IMR-90 (cell line): Measurements from ENCODE around the gene ZNF750. TPM values are rescaled to one million over a fixed set of nuclear protein-coding genes. Genes with fewer than 3 reads are reported as not detected.

ENCODE experiments used
- ATAC-seq: fragments of 200-7000 bp; cut with Tn5 transposase; 2 replicates; pipeline ENCODE4 v1.9.1; 2020; ENCODE audit warnings: low read depth, mild to moderate bottlenecking, moderate library complexity
- BruUV-seq: library from RNA; stranded (reverse); fragments of 400-500 nt; replicated peaks from 2 replicates; lab custom pipeline; 2021; lab: Mats Ljungman, UMichigan
- CTCF ChIA-PET: fragments of 300-600 bp; formaldehyde crosslinking; extraction: SDS; loops from one replicate; lab custom pipeline; 2021; ENCODE audit warnings: antibody characterized with exemption; lab: Yijun Ruan, JAX
- POLR2A ChIA-PET: fragments of 300-600 bp; sonication (Branson Sonifier 250); formaldehyde crosslinking; loops from one replicate; lab custom pipeline; 2022; ENCODE audit warnings: antibody characterized with exemption; ENCODE audit not compliant: unreplicated experiment; lab: Charles Lee
- DNase-seq: peaks from one replicate; pipeline ENCODE4 v3.0.0; 2013
- H2AFZ ChIP-seq: replicated peaks from 2 replicates; pipeline ENCODE3; 2013; ENCODE audit warnings: low read length, mild to moderate bottlenecking; ENCODE audit not compliant: poor library complexity
- H2AK5ac ChIP-seq: 2 replicates; pipeline ENCODE4 v1.6.1; 2013; ENCODE audit warnings: low read depth, low read length, inconsistent platforms
- H2AK9ac ChIP-seq: replicated peaks from 2 replicates; pipeline ENCODE3; 2013; ENCODE audit warnings: mild to moderate bottlenecking, low read depth, low read length, moderate library complexity; ENCODE audit not compliant: poor library complexity
- H2BK120ac ChIP-seq: 2 replicates; pipeline ENCODE4 v1.6.1; 2013; ENCODE audit warnings: low read depth, low read length, inconsistent platforms
- H2BK15ac ChIP-seq: 3 replicates; pipeline ENCODE4 v1.6.1; 2013; ENCODE audit warnings: low read depth, low read length, inconsistent platforms
- H2BK20ac ChIP-seq: 2 replicates; pipeline ENCODE4 v1.6.1; 2013; ENCODE audit warnings: low read depth, mild to moderate bottlenecking, inconsistent platforms, low read length, moderate library complexity
- H2BK5ac ChIP-seq: 2 replicates; pipeline ENCODE4 v1.6.1; 2013; ENCODE audit warnings: mild to moderate bottlenecking, low read depth, low read length, inconsistent platforms; ENCODE audit not compliant: poor library complexity, severe bottlenecking
- H3K14ac ChIP-seq: replicated peaks from 2 replicates; pipeline ENCODE4 v1.6.1; 2013; ENCODE audit warnings: low read depth, low read length, inconsistent platforms
- H3K18ac ChIP-seq: 2 replicates; pipeline ENCODE4 v1.6.1; 2013; ENCODE audit warnings: low read depth, low read length, control low read depth
- H3K23ac ChIP-seq: 2 replicates; pipeline ENCODE4 v1.6.1; 2013; ENCODE audit warnings: low read depth, low read length, inconsistent platforms
- H3K27ac ChIP-seq: 2 replicates; pipeline ENCODE4 v1.5.1; 2013; ENCODE audit warnings: mild to moderate bottlenecking, control low read depth, low read length; ENCODE audit not compliant: insufficient read depth
- H3K27me3 ChIP-seq: 2 replicates; pipeline ENCODE4 v1.6.1; 2013; ENCODE audit warnings: low read length; ENCODE audit not compliant: control insufficient read depth, insufficient read depth
- H3K36me3 ChIP-seq: 2 replicates; pipeline ENCODE4 v1.6.1; 2013; ENCODE audit warnings: low read length, mixed read lengths; ENCODE audit not compliant: control insufficient read depth, insufficient read depth
- H3K4ac ChIP-seq: 2 replicates; pipeline ENCODE4 v1.6.1; 2013; ENCODE audit warnings: low read depth, low read length, inconsistent platforms
- H3K4me1 ChIP-seq: 2 replicates; pipeline ENCODE4 v1.6.1; 2013; ENCODE audit warnings: low read length, mixed read lengths; ENCODE audit not compliant: control insufficient read depth, insufficient read depth
- H3K4me2 ChIP-seq: 2 replicates; pipeline ENCODE4 v1.6.1; 2013; ENCODE audit warnings: low read depth, mild to moderate bottlenecking, control low read depth, low read length, moderate library complexity
- H3K4me3 ChIP-seq: 2 replicates; pipeline ENCODE4 v1.5.1; 2013; ENCODE audit warnings: low read depth, mild to moderate bottlenecking, control low read depth, low read length, moderate library complexity; ENCODE audit not compliant: insufficient read depth
- H3K56ac ChIP-seq: 2 replicates; pipeline ENCODE4 v1.6.1; 2013; ENCODE audit warnings: low read length, inconsistent platforms; ENCODE audit not compliant: insufficient read depth; ENCODE audit errors: extremely low read depth
- H3K79me1 ChIP-seq, 2 experiments: 2 replicates each; pipeline ENCODE4 v1.6.1; 2013; ENCODE audit warnings: low read length in 2 of 2, inconsistent platforms in 1 of 2, low read depth in 1 of 2
- H3K9ac ChIP-seq: 2 replicates; pipeline ENCODE4 v1.6.1; 2013; ENCODE audit warnings: low read depth, low read length, control low read depth
- H3K9me1 ChIP-seq: 2 replicates; pipeline ENCODE4 v1.6.1; 2013; ENCODE audit warnings: low read length, inconsistent platforms; ENCODE audit not compliant: insufficient read depth
- H3K9me3 ChIP-seq: 2 replicates; pipeline ENCODE4 v1.6.1; 2013; ENCODE audit warnings: low read length; ENCODE audit not compliant: control insufficient read depth, insufficient read depth
- H4K20me1 ChIP-seq: 2 replicates; pipeline ENCODE4 v1.6.1; 2013; ENCODE audit warnings: low read length, inconsistent platforms; ENCODE audit not compliant: insufficient read depth
- H4K5ac ChIP-seq: 2 replicates; pipeline ENCODE4 v1.6.1; 2013; ENCODE audit warnings: mild to moderate bottlenecking, low read depth, low read length, control low read depth
- H4K8ac ChIP-seq, 2 experiments: 2 replicates each; pipeline ENCODE4 v1.6.1; 2013; ENCODE audit warnings: low read depth in 2 of 2, low read length in 2 of 2, control low read depth in 1 of 2, inconsistent platforms in 1 of 2
- H4K91ac ChIP-seq: 2 replicates; pipeline ENCODE4 v1.6.1; 2013; ENCODE audit warnings: low read depth, low read length, inconsistent platforms; ENCODE audit not compliant: insufficient read depth
- CEBPB ChIP-seq: IDR thresholded peaks from 2 replicates; pipeline ENCODE4 v1.6.1; 2012; ENCODE audit warnings: low read depth, low read length, improper control_type of control experiment
- CHD1 ChIP-seq: IDR thresholded peaks from 2 replicates; pipeline ENCODE4 v1.6.1; 2012; ENCODE audit warnings: low read depth, low read length, improper control_type of control experiment
- CTCF ChIP-seq: conservative IDR thresholded peaks from 2 replicates; pipeline ENCODE4 v1.5.1; 2012; ENCODE audit warnings: mild to moderate bottlenecking, low read depth, low read length, improper control_type of control experiment
- MAFK ChIP-seq: IDR thresholded peaks from 2 replicates; pipeline ENCODE4 v1.6.1; 2012; ENCODE audit warnings: low read depth, low read length, improper control_type of control experiment
- POLR2A ChIP-seq: IDR thresholded peaks from 2 replicates; pipeline ENCODE4 v1.6.1; 2012; ENCODE audit warnings: mild to moderate bottlenecking, low read depth, low read length
- RAD21 ChIP-seq: IDR thresholded peaks from 2 replicates; pipeline ENCODE4 v1.6.1; 2012; ENCODE audit warnings: low read length, improper control_type of control experiment
- RFX5 ChIP-seq: IDR thresholded peaks from 2 replicates; pipeline ENCODE4 v1.8.0; 2012; ENCODE audit warnings: low read depth, mild to moderate bottlenecking, low read length, moderate library complexity
- SMC3 ChIP-seq: fragments of 150-350 bp; IDR thresholded peaks from 2 replicates; pipeline ENCODE4 v1.6.1; 2016; ENCODE audit warnings: low read depth, mild to moderate bottlenecking, antibody characterized with exemption, low read length, moderate library complexity
- WGBS, 2 experiments: methylation state at CpG; one replicate each; pipeline versions ENCODE4 v1.1.5 to v1.1.7; 2013; ENCODE audit warnings: missing lambda C conversion rate in 2 of 2; ENCODE audit not compliant: insufficient read length in 1 of 2; ENCODE audit errors: extremely low coverage in 2 of 2; 5-methylcytosine and 5-hydroxymethylcytosine counted together
- dilution Hi-C: fragments of 300-500 bp; cut with HindIII; formaldehyde crosslinking; loops from one replicate; pipeline ENCODE4 v1.14.3; 2018; ENCODE audit warnings: low sequenced_read_pairs; ENCODE audit not compliant: unreplicated experiment
- in situ Hi-C: fragments of 300-500 bp; cut with MboI; formaldehyde crosslinking; loops from 3 replicates; pipeline ENCODE4 v1.14.3; 2019; ENCODE audit warnings: low sequenced_read_pairs, inconsistent platforms, mixed read lengths
- intact Hi-C: fragments of 100-400 bp; cut with micrococcal nuclease; formaldehyde crosslinking; loops from 2 replicates; pipeline ENCODE4 v1.10.0; 2022
- polyA plus RNA-seq, 3 experiments: library from polyadenylated mRNA; depleted of rRNA; stranded (reverse); fragments of >200 nt; gene quantifications; 2 replicates each; pipeline ENCODE4 v1.2.3, GENCODE V29; 2012; ENCODE audit warnings: low replicate concordance in 1 of 3
- total RNA-seq: library from RNA; depleted of rRNA; stranded (reverse); fragments of >200 nt; gene quantifications from 2 replicates; pipeline ENCODE4 v1.2.3, GENCODE V29; 2012

Gene ZNF750
- total and polyA plus RNA-seq, 2 of the 4 experiments (the other 2 are of a cell fraction): not detected

- Histone ChIP-seq H3K27me3 (no peaks in the 10 kb centered on the region), H3K23ac (no peak overlapping the region), H3K79me1 (0 out of 4 replicates have a peak, but pooled peaks cover 0 to 4% of the 10 kb centered on the region in 2 experiments), H3K4me2 (no peak overlapping the region), H2AK9ac (no peak overlapping the region), H3K9ac (no peak overlapping the region), H2BK20ac (no peak overlapping the region), H3K27ac (no peak overlapping the region), H2AK5ac (0 out of 2 replicates have a peak overlapping the region, but pooled peaks have one; percentile 12), H3K9me3 (no peaks in the 10 kb centered on the region), H3K36me3 (peaks cover 4% of the 10 kb centered on the region; the same call in 1 of the 2 replicates), H2BK5ac (no peak overlapping the region), H3K4me1 (peaks cover 4% of the 10 kb centered on the region; the same call in 1 of the 2 replicates), H3K9me1 (peaks cover 3% of the 10 kb centered on the region; the same call in 1 of the 2 replicates), H3K18ac (no peak overlapping the region), H4K5ac (no peak overlapping the region), H4K8ac (no peak overlapping the region), H4K20me1 (no peaks in the 10 kb centered on the region), H3K4ac (no peak overlapping the region), H3K4me3 (no peak overlapping the region), H2BK120ac (no peak overlapping the region), H2BK15ac (no peak overlapping the region), H2AFZ (no peak overlapping the region), H3K56ac (no peak overlapping the region), H3K14ac (no peak overlapping the region), H4K91ac (no peak overlapping the region)
- no peak for ATAC-seq
- no TSS peak for BruUV-seq
- dilution Hi-C loops: no loop called here
- in situ Hi-C loops: no loop called here
- peak; percentile 17 for DNase-seq
- peak; percentile 96 for TF ChIP-seq CEBPB
- no peak for TF ChIP-seq RFX5
- TF ChIP-seq RAD21: no peak
- no peak for TF ChIP-seq SMC3
- TF ChIP-seq POLR2A: no peak
- TF ChIP-seq CHD1: no peak
- TF ChIP-seq MAFK: no peak
- TF ChIP-seq CTCF: no peak
- intact Hi-C loops: no loop called here
- ChIA-PET CTCF (interaction anchor here (1.5 kb wide), 1 partner anchor 18 kb away, joined by 3 read pairs; no protein-coding TSS in a partner anchor), POLR2A (interaction anchor here (0.6 kb wide), 1 partner anchor 217 kb away, joined by 4 read pairs; no protein-coding TSS in a partner anchor)
- WGBS, 2 experiments: 88% methylated on average over 3 of the region's 17 CpGs; no CpG with 5 or more reads in 1 of the 2 experiments
Observed at GRCh38 chr17:82838386-82839063, 1.3 kb downstream of the ZNF750 start.
